PC-3 (cell line): ENCODE measurements around the gene TBPL2.

ENCODE experiments used
- CTCF ChIP-seq: fragments of 300-600 bp; sonication (generic); conservative IDR thresholded peaks from 2 replicates; pipeline ENCODE4 v1.5.1; 2017; ENCODE audit warnings: antibody characterized with exemption, low read depth, mild to moderate bottlenecking, low read length
- EZH2 ChIP-seq: fragments of 300-600 bp; sonication (generic); IDR thresholded peaks from one replicate; pipeline ENCODE4 v1.6.1; 2017; ENCODE audit warnings: antibody characterized with exemption, mild to moderate bottlenecking, low read length; ENCODE audit not compliant: unreplicated experiment

- TF ChIP-seq EZH2: no peak
- no peak for TF ChIP-seq CTCF
Observed at GRCh38 chr14:55387121-55387520, 53.3 kb downstream of the TBPL2 start.
